Measurements from ENCODE around the gene GTF2IRD2.
"Not testable (repeated sequence)": the region's sequence is repeated elsewhere in the genome, so short reads cannot be mapped to it uniquely, and the experiment has no call there.

GRCh38 chr7:74772093-74772492, 79.3 kb downstream of the GTF2IRD2 start:
- not testable (repeated sequence) for TF ChIP-seq CTCF (IDR thresholded peaks at IDR 0.05; ENCODE audit: borderline replicate concordance, extremely low read depth, low read length, poor library complexity, severe bottlenecking); EZH2 (IDR thresholded peaks at IDR 0.05; ENCODE audit: borderline replicate concordance, low read depth, low read length, severe bottlenecking)
